ENCODE measurements around the gene PRSS23. TPM values are rescaled to one million over a fixed set of nuclear protein-coding genes. Genes with fewer than 3 reads are reported as not detected.

PRSS23 gene
- total and polyA plus RNA-seq, 9 donors: 13.5 to 129 (median 40.8) TPM

GRCh38 chr11:86781546-86781945, 18.8 kb upstream of the PRSS23 start:
- DNase-seq: no peak
- Histone ChIP-seq H3K4me1 (ENCODE audit: insufficient read depth) (no peaks in the 10 kb centered on the region), H3K27ac (no peak overlapping the region), H3K36me3 (no peaks in the 10 kb centered on the region), H3K9me3 (no peaks in the 10 kb centered on the region), H3K27me3 (no peaks in the 10 kb centered on the region), H3K4me3 (no peak overlapping the region)
- TF ChIP-seq, protein P1, sequence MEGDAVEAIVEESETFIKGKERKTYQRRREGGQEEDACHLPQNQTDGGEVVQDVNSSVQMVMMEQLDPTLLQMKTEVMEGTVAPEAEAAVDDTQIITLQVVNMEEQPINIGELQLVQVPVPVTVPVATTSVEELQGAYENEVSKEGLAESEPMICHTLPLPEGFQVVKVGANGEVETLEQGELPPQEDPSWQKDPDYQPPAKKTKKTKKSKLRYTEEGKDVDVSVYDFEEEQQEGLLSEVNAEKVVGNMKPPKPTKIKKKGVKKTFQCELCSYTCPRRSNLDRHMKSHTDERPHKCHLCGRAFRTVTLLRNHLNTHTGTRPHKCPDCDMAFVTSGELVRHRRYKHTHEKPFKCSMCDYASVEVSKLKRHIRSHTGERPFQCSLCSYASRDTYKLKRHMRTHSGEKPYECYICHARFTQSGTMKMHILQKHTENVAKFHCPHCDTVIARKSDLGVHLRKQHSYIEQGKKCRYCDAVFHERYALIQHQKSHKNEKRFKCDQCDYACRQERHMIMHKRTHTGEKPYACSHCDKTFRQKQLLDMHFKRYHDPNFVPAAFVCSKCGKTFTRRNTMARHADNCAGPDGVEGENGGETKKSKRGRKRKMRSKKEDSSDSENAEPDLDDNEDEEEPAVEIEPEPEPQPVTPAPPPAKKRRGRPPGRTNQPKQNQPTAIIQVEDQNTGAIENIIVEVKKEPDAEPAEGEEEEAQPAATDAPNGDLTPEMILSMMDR (IDR thresholded peaks at IDR 0.05): no peak
- TF ChIP-seq POLR2A (IDR thresholded peaks at IDR 0.05): no peak
- TF ChIP-seq EP300 (IDR thresholded peaks at IDR 0.05): no peak
- intact Hi-C loops (cut with DNase I): no loop called here

DNA sequence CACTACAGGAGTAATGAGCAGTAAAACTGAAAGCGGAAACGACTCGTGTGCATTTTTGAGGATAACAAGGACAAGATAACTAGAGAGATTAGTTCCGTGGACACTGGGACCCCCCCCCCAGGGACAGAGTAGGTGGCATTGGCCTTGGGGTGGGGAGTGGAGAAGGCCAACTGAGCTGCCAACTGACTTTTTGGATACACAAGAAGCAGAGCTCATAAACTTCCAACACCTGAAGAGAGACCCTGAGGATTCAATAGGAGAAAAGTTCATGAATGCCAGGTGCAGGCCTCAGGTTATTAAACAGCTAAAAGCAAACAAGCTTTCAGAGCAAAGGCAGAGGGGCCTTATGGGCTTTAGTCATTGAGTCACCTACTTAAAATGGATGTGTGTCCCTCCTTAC, 17.6 kb upstream of the PRSS23 start:
- Histone ChIP-seq H3K36me3 (no peaks in the 10 kb centered on the region), H3K9me3 (no peaks in the 10 kb centered on the region), H3K4me3 (no peak overlapping the region), H3K4me1 (ENCODE audit: insufficient read depth) (no peaks in the 10 kb centered on the region), H3K27me3 (no peaks in the 10 kb centered on the region), H3K27ac (no peak overlapping the region)
- intact Hi-C loops (cut with DNase I): no loop called here
- no peak for DNase-seq
- TF ChIP-seq EP300 (IDR thresholded peaks at IDR 0.05) (no peak), POLR2A (IDR thresholded peaks at IDR 0.05) (no peak)
- TF ChIP-seq, protein P1 (IDR thresholded peaks at IDR 0.05): no peak
- 70 to 79% (median 74%) methylated on average over 4 of the region's 4 CpGs for WGBS, 3 donors

DNA sequence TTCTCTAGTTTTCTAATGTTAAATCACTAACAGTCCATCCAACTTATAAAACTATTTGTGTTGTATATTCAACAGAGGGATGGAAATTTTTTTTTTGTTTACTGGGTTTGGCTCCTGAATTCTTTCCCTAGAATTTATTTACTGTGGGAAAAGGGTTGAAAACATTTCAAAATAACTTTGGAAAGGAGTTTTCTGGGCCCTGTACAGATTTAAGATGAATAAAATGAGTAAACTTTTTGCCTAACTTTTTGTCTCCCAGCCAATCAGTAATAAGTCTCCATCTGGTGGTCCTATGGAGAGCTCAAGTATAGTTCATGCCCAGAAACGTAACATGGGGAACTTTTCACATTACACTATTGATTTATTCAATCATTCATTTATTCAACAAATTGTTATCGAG, 16.7 kb upstream of the PRSS23 start:
- TF ChIP-seq, protein P1 (IDR thresholded peaks at IDR 0.05): no peak
- TF ChIP-seq EP300 (IDR thresholded peaks at IDR 0.05): no peak
- no peak for TF ChIP-seq POLR2A (IDR thresholded peaks at IDR 0.05)
- 59 to 63% (median 60%) methylated on average over 2 of the region's 2 CpGs for WGBS, 3 donors

DNA sequence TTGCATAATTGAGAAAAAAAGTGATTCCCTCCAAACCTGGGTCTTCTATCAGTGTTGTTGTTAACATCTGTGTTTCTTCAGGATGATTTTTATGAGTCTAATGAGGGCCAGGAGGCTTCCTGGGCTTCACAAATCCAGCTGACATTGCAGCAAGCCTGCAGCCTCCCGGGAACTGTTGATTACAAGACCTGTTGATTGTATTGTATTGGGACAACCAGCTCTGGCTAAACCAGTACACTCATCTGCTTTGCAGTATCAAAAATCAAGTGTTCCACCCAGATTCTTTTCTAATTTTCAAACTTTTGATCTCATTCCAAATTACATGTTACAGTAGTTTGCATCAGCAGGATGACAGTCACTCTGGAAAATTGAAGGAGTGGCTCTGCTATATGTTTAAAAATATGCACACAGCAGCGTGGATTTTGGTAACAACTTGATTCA, 16.1 kb upstream of the PRSS23 start:
- WGBS, 3 donors: 34 to 49% (median 40%) methylated on average over 2 of the region's 2 CpGs
- no peaks in the 10 kb centered on the region for H3K27me3 ChIP-seq
- H3K4me3 ChIP-seq: no peak overlapping the region
- H3K4me1 ChIP-seq (ENCODE audit: insufficient read depth): no peaks in the 10 kb centered on the region
- intact Hi-C loops (cut with DNase I): no loop called here
- no peak for DNase-seq
- no peaks in the 10 kb centered on the region for H3K36me3 ChIP-seq
- TF ChIP-seq EP300 (IDR thresholded peaks at IDR 0.05) (no peak), POLR2A (IDR thresholded peaks at IDR 0.05) (no peak)
- TF ChIP-seq, protein P1 (IDR thresholded peaks at IDR 0.05): no peak
- H3K27ac ChIP-seq: no peak overlapping the region
- no peaks in the 10 kb centered on the region for H3K9me3 ChIP-seq

More for the DNA sequence above, 16.7 kb upstream of the PRSS23 start:
- no peak for DNase-seq
- H3K4me3 ChIP-seq: no peak overlapping the region
- H3K27me3 ChIP-seq: no peaks in the 10 kb centered on the region
- no peaks in the 10 kb centered on the region for H3K9me3 ChIP-seq
- intact Hi-C loops (cut with DNase I): no loop called here
- H3K4me1 ChIP-seq (ENCODE audit: insufficient read depth): no peaks in the 10 kb centered on the region
- no peak overlapping the region for H3K27ac ChIP-seq
- H3K36me3 ChIP-seq: no peaks in the 10 kb centered on the region

Data from ovary (tissue), 9 donors.